ENCODE measurements around the gene KCNE4. TPM values are rescaled to one million over a fixed set of nuclear protein-coding genes. Genes with fewer than 3 reads are reported as not detected.

The KCNE4 gene
- total and polyA plus RNA-seq, 12 donors, result 0.97 to 5.7 (median 2.6) TPM

GRCh38 chr2:223088866-223089265 is 36.9 kb downstream of the KCNE4 start:
- TF ChIP-seq POLR2A (IDR thresholded peaks at IDR 0.05), result no peak
- 68 to 84% (median 77%) methylated on average over 3 of the region's 3 CpGs for WGBS, 4 donors
- Histone ChIP-seq H3K27ac (no peak overlapping the region), H3K27me3 (no peaks in the 10 kb centered on the region), H3K4me3 (no peak overlapping the region), H3K4me1 (replicated peaks in 1 of 2) (peaks cover 0 to 10% of the 10 kb centered on the region in 2 donors), H3K9me3 (replicated peaks in 1 of 3) (no peaks in the 10 kb centered on the region), H3K36me3 (replicated peaks in 1 of 2) (no peaks in the 10 kb centered on the region)
- no peak for DNase-seq
- intact Hi-C loops (cut with DNase I), result loop anchor here in 1 of 2 donors (10.0 kb wide), 1 partner anchor 104 kb away; no protein-coding TSS in a partner anchor

GRCh38 chr2:223090039-223090438 is 38.0 kb downstream of the KCNE4 start:
- Histone ChIP-seq H3K4me1 (replicated peaks in 1 of 2) (peaks cover 0 to 12% of the 10 kb centered on the region in 2 donors), H3K36me3 (replicated peaks in 1 of 2) (no peaks in the 10 kb centered on the region), H3K9me3 (replicated peaks in 1 of 3) (no peaks in the 10 kb centered on the region), H3K27me3 (no peaks in the 10 kb centered on the region), H3K4me3 (no peak overlapping the region), H3K27ac (no peak overlapping the region)
- WGBS, 4 donors, result 73 to 79% (median 74%) methylated on average over 5 of the region's 5 CpGs
- DNase-seq, result peak in 1 of 7 donors; percentile 84
- intact Hi-C loops (cut with DNase I), result no loop called here
- TF ChIP-seq POLR2A (IDR thresholded peaks at IDR 0.05) (no peak), CTCF (IDR thresholded peaks at IDR 0.05) (no peak)

- H3K27ac ChIP-seq, result no peak overlapping the region
- no peaks in the 10 kb centered on the region for H3K9me3 ChIP-seq (replicated peaks in 1 of 3)
- no peak for DNase-seq
- WGBS, 4 donors, result 64 to 88% (median 69%) methylated on average over 1 of the region's 1 CpG
- no peak overlapping the region for H3K4me3 ChIP-seq
- no peaks in the 10 kb centered on the region for H3K27me3 ChIP-seq
- H3K4me1 ChIP-seq (replicated peaks in 1 of 2), result peaks cover 0 to 12% of the 10 kb centered on the region in 2 donors
- no peaks in the 10 kb centered on the region for H3K36me3 ChIP-seq (replicated peaks in 1 of 2)
- no peak for TF ChIP-seq POLR2A (IDR thresholded peaks at IDR 0.05)
- TF ChIP-seq CTCF (IDR thresholded peaks at IDR 0.05), result no peak
- intact Hi-C loops (cut with DNase I), result no loop called here
Observed at GRCh38 chr2:223090540-223091235, 38.7 kb downstream of the KCNE4 start.

- intact Hi-C loops (cut with DNase I), result no loop called here
- 86 to 89% (median 87%) methylated on average over 4 of the region's 4 CpGs for WGBS, 4 donors
- Histone ChIP-seq H3K36me3 (replicated peaks in 1 of 2) (no peaks in the 10 kb centered on the region), H3K4me3 (no peak overlapping the region), H3K27me3 (no peaks in the 10 kb centered on the region), H3K4me1 (replicated peaks in 1 of 2) (peaks cover 0 to 12% of the 10 kb centered on the region in 2 donors), H3K27ac (peak overlapping the region in 1 of 5 donors; percentile 62), H3K9me3 (replicated peaks in 1 of 3) (no peaks in the 10 kb centered on the region)
- no peak for TF ChIP-seq POLR2A (IDR thresholded peaks at IDR 0.05)
- DNase-seq, result no peak
Observed at GRCh38 chr2:223092667-223093066, 40.7 kb downstream of the KCNE4 start.

- intact Hi-C loops (cut with DNase I), result no loop called here
Observed at GRCh38 chr2:223093436-223094241, 41.6 kb downstream of the KCNE4 start.

More at GRCh38 chr2:223093436-223094241, 41.6 kb downstream of the KCNE4 start:
- Histone ChIP-seq H3K9me3 (replicated peaks in 1 of 3) (no peaks in the 10 kb centered on the region), H3K27me3 (no peaks in the 10 kb centered on the region), H3K4me1 (replicated peaks in 1 of 2) (peaks cover 0 to 12% of the 10 kb centered on the region in 2 donors), H3K27ac (peak overlapping the region in 2 of 5 donors; percentile 57 to 62), H3K36me3 (replicated peaks in 1 of 2) (no peaks in the 10 kb centered on the region), H3K4me3 (no peak overlapping the region)
- DNase-seq, result peak in 6 of 7 donors; percentile 29 to 72 (median 50)
- WGBS, 4 donors, result 44 to 68% (median 64%) methylated on average over 7 of the region's 7 CpGs
- TF ChIP-seq CTCF (IDR thresholded peaks at IDR 0.05), result no peak
- TF ChIP-seq POLR2A (IDR thresholded peaks at IDR 0.05), result no peak
